PFSK-1 (cell line): Measurements from ENCODE around the gene AIMP1.

ENCODE experiments used
- POLR2AphosphoS5 ChIP-seq: IDR thresholded peaks from 2 replicates; pipeline ENCODE4 v1.6.1; 2012; ENCODE audit warnings: low read depth, mild to moderate bottlenecking, control low read depth, low read length, moderate library complexity
- REST ChIP-seq, 2 experiments: IDR thresholded peaks; 2 replicates each; pipeline versions ENCODE4 v1.6.1 to v1.8.0; 2011 to 2012; ENCODE audit warnings: low read depth in 2 of 2, low read length in 2 of 2, control low read depth in 1 of 2, inconsistent platforms in 1 of 2, mild to moderate bottlenecking in 1 of 2, moderate library complexity in 1 of 2; ENCODE audit not compliant: insufficient read depth in 1 of 2
- SIN3A ChIP-seq: IDR thresholded peaks from 2 replicates; pipeline ENCODE4 v1.6.1; 2012; ENCODE audit warnings: mild to moderate bottlenecking, low read length, moderate library complexity, borderline replicate concordance; ENCODE audit not compliant: insufficient read depth

GRCh38 chr4:106294062-106294461 lies 22.3 kb upstream of the AIMP1 start:
- TF ChIP-seq POLR2AphosphoS5 = no peak
- no peak for TF ChIP-seq SIN3A
- no peak for TF ChIP-seq REST (IDR thresholded peaks at IDR 0.05; ENCODE audit: insufficient read depth in 1 of 2, low read depth in 2 of 2, low read length in 2 of 2)
